Left lung (tissue), 10 donors: Measurements from ENCODE around the gene NTHL1. TPM values are rescaled to one million over a fixed set of nuclear protein-coding genes. Genes with fewer than 3 reads are reported as not detected.

ENCODE experiments used
- ATAC-seq: fragments of 200-7000 bp; cut with Tn5 transposase; one replicate; pipeline ENCODE4 v1.9.1; 2020; ENCODE audit warnings: moderate library complexity
- DNase-seq, 4 donors: peaks; one replicate each; pipeline ENCODE4 v3.0.0-alpha.2; 2013 to 2020
- H3K27ac ChIP-seq, 2 donors: fragments of 200-600 bp; sonication (generic) in 1 of 2; one replicate each; pipeline versions ENCODE4 v1.5.0 to v1.8.0; 2020 to 2021
- H3K27me3 ChIP-seq, 2 donors: fragments of 200-600 bp; sonication (generic) in 1 of 2; one replicate each; pipeline versions ENCODE4 v1.5.0 to v1.8.0; 2020 to 2021
- H3K36me3 ChIP-seq, 2 donors: fragments of 200-600 bp; sonication (generic) in 1 of 2; one replicate each; pipeline versions ENCODE4 v1.5.0 to v1.8.0; 2020 to 2021
- H3K4me1 ChIP-seq, 2 donors: fragments of 200-600 bp; one replicate each; pipeline ENCODE4 v1.8.0; 2021
- H3K4me3 ChIP-seq, 2 donors: fragments of 200-600 bp; sonication (generic) in 1 of 2; one replicate each; pipeline versions ENCODE4 v1.5.0 to v1.8.0; 2020 to 2021; ENCODE audit warnings: mild to moderate bottlenecking in 1 of 2
- H3K9me3 ChIP-seq, 2 donors: fragments of 200-600 bp; sonication (generic) in 1 of 2; one replicate each; pipeline versions ENCODE4 v1.5.0 to v1.8.0; 2020 to 2021
- CTCF ChIP-seq, 2 donors: fragments of 200-600 bp; sonication (generic) in 1 of 2; IDR thresholded peaks; one replicate each; pipeline versions ENCODE4 v1.5.0 to v1.8.0; 2021; ENCODE audit warnings: antibody characterized with exemption in 2 of 2
- intact Hi-C, 2 donors: fragments of 100-400 bp; cut with DNase I; formaldehyde crosslinking; loops; one replicate each; pipeline versions ENCODE4 v1.11.2 to v1.14.2; 2022
- polyA plus RNA-seq, 6 donors: library from polyadenylated mRNA; unstranded; fragments of 120-200 nt; gene quantifications; one replicate each; pipeline ENCODE4 v1.2.1, GENCODE V29; 2013; ENCODE audit not compliant: insufficient read length in 6 of 6
- total RNA-seq, 2 donors: library from RNA; stranded (reverse); fragmentation: NEBNext Ultra II Directional; extraction: Animal tissue kit (Norgen Biotek cat#: 25700); gene quantifications; one replicate each; pipeline ENCODE4 v1.2.1, GENCODE V29; 2021
- donor health status: DM: no; HTN: yes; CAD: no.
- donor health status: DM: no; HTN: no; CAD: no.

Gene NTHL1
- total and polyA plus RNA-seq, 8 donors, result 19.4 to 30.0 (median 25.8) TPM

- peak overlapping the region in 1 of 2 donors; percentile 98 for H3K4me3 ChIP-seq
- H3K27me3 ChIP-seq, result no peaks in the 10 kb centered on the region
- TF ChIP-seq CTCF (IDR thresholded peaks at IDR 0.05), result no peak
- peaks cover 40 to 68% of the 10 kb centered on the region in 2 donors for H3K4me1 ChIP-seq
- intact Hi-C loops, result no loop called here
- DNase-seq (peak in 1 of 4 donors; percentile 68), ATAC-seq (no peak)
- H3K36me3 ChIP-seq, result peaks cover 0 to 13% of the 10 kb centered on the region in 2 donors
- no peaks in the 10 kb centered on the region for H3K9me3 ChIP-seq
- no peak overlapping the region for H3K27ac ChIP-seq
These were observed 40.4 kb downstream of the NTHL1 start for GRCh38 chr16:2007081-2007836.

GRCh38 chr16:2006317-2006716 is 41.3 kb downstream of the NTHL1 start:
- H3K4me3 ChIP-seq, result no peak overlapping the region
- H3K36me3 ChIP-seq, result peaks cover 0 to 22% of the 10 kb centered on the region in 2 donors
- no peak overlapping the region for H3K27ac ChIP-seq
- no peaks in the 10 kb centered on the region for H3K9me3 ChIP-seq
- intact Hi-C loops, result no loop called here
- no peaks in the 10 kb centered on the region for H3K27me3 ChIP-seq
- ATAC-seq (no peak), DNase-seq (no peak)
- no peak for TF ChIP-seq CTCF (IDR thresholded peaks at IDR 0.05)
- H3K4me1 ChIP-seq, result peaks cover 40 to 68% of the 10 kb centered on the region in 2 donors

- intact Hi-C loops, result no loop called here
- H3K4me1 ChIP-seq, result peaks cover 39 to 66% of the 10 kb centered on the region in 2 donors
These were observed 42.0 kb downstream of the NTHL1 start for GRCh38 chr16:2005646-2006045.

GRCh38 chr16:2004795-2005517 is 42.7 kb downstream of the NTHL1 start:
- Histone ChIP-seq H3K27me3 (no peaks in the 10 kb centered on the region), H3K27ac (no peak overlapping the region), H3K4me1 (peaks cover 32 to 59% of the 10 kb centered on the region in 2 donors), H3K9me3 (no peaks in the 10 kb centered on the region), H3K4me3 (no peak overlapping the region), H3K36me3 (peaks cover 0 to 36% of the 10 kb centered on the region in 2 donors)
- no peak for TF ChIP-seq CTCF (IDR thresholded peaks at IDR 0.05)
- ATAC-seq (no peak), DNase-seq (no peak)
- intact Hi-C loops, result no loop called here

More at GRCh38 chr16:2005646-2006045, 42.0 kb downstream of the NTHL1 start:
- H3K9me3 ChIP-seq, result no peaks in the 10 kb centered on the region
- ATAC-seq, result no peak
- H3K27ac ChIP-seq, result no peak overlapping the region
- H3K4me3 ChIP-seq, result no peak overlapping the region
- no peak for TF ChIP-seq CTCF (IDR thresholded peaks at IDR 0.05)
- DNase-seq, result peak in 1 of 4 donors; percentile 73
- peaks cover 0 to 29% of the 10 kb centered on the region in 2 donors for H3K36me3 ChIP-seq
- H3K27me3 ChIP-seq, result no peaks in the 10 kb centered on the region
